K562 (cell line): Measurements from ENCODE around the gene HP1BP3. TPM values are rescaled to one million over a fixed set of nuclear protein-coding genes. Genes with fewer than 3 reads are reported as not detected.

ENCODE experiments used
- ATAC-seq: fragments of 200-7000 bp; cut with Tn5 transposase; 3 replicates; pipeline ENCODE4 v1.9.1; 2020; ENCODE audit warnings: moderate library complexity
- BruUV-seq: library from RNA; stranded (reverse); fragments of 400-500 nt; replicated peaks from 2 replicates; lab custom pipeline; 2021; lab: Mats Ljungman, UMichigan
- CTCF ChIA-PET: fragments of 300-600 bp; formaldehyde crosslinking; extraction: SDS; loops from one replicate; lab custom pipeline; 2021; ENCODE audit warnings: low intra/inter-chr PET ratio; lab: Yijun Ruan, JAX
- POLR2A ChIA-PET: fragments of 300-600, 350-650 bp; sonication (Branson Sonifier 250); formaldehyde crosslinking; extraction: SDS; loops from one replicate; lab custom pipeline; 2021; ENCODE audit warnings: antibody characterized with exemption, inconsistent platforms; lab: Yijun Ruan, JAX
- DNase-seq, 4 experiments: peaks; one replicate each; pipeline versions ENCODE4 v3.0.0 to v3.0.0-alpha.2; 2011 to 2018; ENCODE audit warnings: low spot score in 3 of 4, mixed read lengths in 3 of 4; ENCODE audit errors: extremely low read depth in 1 of 4
- FAIRE-seq: peaks from 2 replicates; lab custom pipeline; 2011; peaks lifted over from hg19 to GRCh38; lab: Jason Lieb, UNC
- H2AFZ ChIP-seq: 2 replicates; pipeline ENCODE4 v1.6.0; 2011; ENCODE audit warnings: low read depth, low read length, control low read depth, inconsistent platforms
- H3K27ac ChIP-seq: fragments of 200-600 bp; 3 replicates; pipeline ENCODE4 v1.8.0; 2011; ENCODE audit warnings: low read depth, mild to moderate bottlenecking, control low read depth, inconsistent platforms, low read length, moderate library complexity, mixed read lengths; ENCODE audit errors: extremely low read depth
- H3K27me3 ChIP-seq, 2 experiments: fragments of 300-600 bp in 1 of 2; 2 replicates in 1 of 2; 3 replicates in 1 of 2; pipeline versions ENCODE4 v1.6.0 to v1.8.0; 2011; ENCODE audit warnings: inconsistent platforms in 2 of 2, low read length in 2 of 2, mild to moderate bottlenecking in 1 of 2, mixed read lengths in 1 of 2, moderate library complexity in 1 of 2; ENCODE audit not compliant: control insufficient read depth in 2 of 2, insufficient read depth in 2 of 2
- H3K36me3 ChIP-seq: fragments of 300-600 bp; 3 replicates; pipeline ENCODE4 v1.8.0; 2011; ENCODE audit warnings: mild to moderate bottlenecking, low read length, inconsistent platforms; ENCODE audit not compliant: control insufficient read depth, insufficient read depth
- H3K4me1 ChIP-seq, 2 experiments: fragments of 200-600 bp in 1 of 2; replicated peaks in 1 of 2; 2 replicates in 1 of 2; 3 replicates in 1 of 2; pipeline versions ENCODE4 v1.5.1 to v1.8.0; 2011; ENCODE audit warnings: inconsistent platforms in 2 of 2, low read length in 2 of 2, mild to moderate bottlenecking in 1 of 2, mixed read lengths in 1 of 2, moderate library complexity in 1 of 2; ENCODE audit not compliant: control insufficient read depth in 2 of 2, insufficient read depth in 2 of 2
- H3K4me2 ChIP-seq: 2 replicates; pipeline ENCODE4 v1.6.1; 2011; ENCODE audit warnings: low read length, control low read depth, inconsistent platforms, mixed read lengths; ENCODE audit not compliant: insufficient read depth
- H3K4me3 ChIP-seq: fragments of 200-600 bp; sonication (generic), shearing (Covaris generic); 2 replicates; pipeline ENCODE4 v1.5.1; 2016; ENCODE audit warnings: control low read depth, inconsistent platforms
- H3K79me2 ChIP-seq: fragments of 200-600 bp; 3 replicates; pipeline ENCODE4 v1.8.0; 2011; ENCODE audit warnings: low read length, inconsistent platforms; ENCODE audit not compliant: control insufficient read depth, insufficient read depth
- H3K9ac ChIP-seq, 2 experiments: 2 replicates each; pipeline versions ENCODE4 v1.6.0 to v1.6.1; 2011; ENCODE audit warnings: low read depth in 2 of 2, low read length in 2 of 2, control low read depth in 1 of 2, inconsistent platforms in 1 of 2, mild to moderate bottlenecking in 1 of 2, mixed read lengths in 1 of 2; ENCODE audit not compliant: insufficient read depth in 1 of 2
- H3K9me1 ChIP-seq: one replicate; pipeline ENCODE4 v1.6.0; 2011; ENCODE audit warnings: inconsistent platforms, mild to moderate bottlenecking, low read length, moderate library complexity; ENCODE audit not compliant: control insufficient read depth, insufficient read depth
- H3K9me3 ChIP-seq: replicated peaks from 2 replicates; pipeline ENCODE4 v1.5.1; 2011; ENCODE audit warnings: low read depth, low read length, inconsistent platforms; ENCODE audit not compliant: control insufficient read depth, insufficient read depth
- H4K20me1 ChIP-seq: replicated peaks from 2 replicates; pipeline ENCODE4 v1.6.1; 2011; ENCODE audit warnings: low read length, inconsistent platforms, mixed read lengths; ENCODE audit not compliant: control insufficient read depth, insufficient read depth
- COPS2 ChIP-seq: fragments of 450-650 bp; conservative IDR thresholded peaks from 2 replicates; pipeline ENCODE4 v1.6.1; 2016; ENCODE audit warnings: mild to moderate bottlenecking, moderate library complexity
- FOXJ2 ChIP-seq: fragments of 200-800 bp; sonication (Bioruptor generic); IDR thresholded peaks from 2 replicates; pipeline ENCODE4 v1.6.1; 2016; ENCODE audit warnings: missing genetic modification characterization, missing compliant biosample characterization
- GTF2E2 ChIP-seq: fragments of 200-800 bp; sonication (Bioruptor generic); IDR thresholded peaks from 2 replicates; pipeline ENCODE4 v1.6.1; 2016; ENCODE audit warnings: missing genetic modification characterization, missing compliant biosample characterization
- HNRNPLL ChIP-seq: fragments of 200-400 bp; formaldehyde crosslinking; IDR thresholded peaks from 2 replicates; pipeline ENCODE4 v1.6.1; 2017; ENCODE audit warnings: low read length, low read depth, mild to moderate bottlenecking; ENCODE audit not compliant: poor library complexity, severe bottlenecking
- KLF1 ChIP-seq: fragments of 450-650 bp; IDR thresholded peaks from 2 replicates; pipeline ENCODE4 v1.6.1; 2016; ENCODE audit warnings: missing genetic modification characterization, missing compliant biosample characterization
- SAP30 ChIP-seq: fragments of 200-600 bp; sonication (generic); IDR thresholded peaks from 2 replicates; pipeline ENCODE4 v1.6.1; 2012; ENCODE audit warnings: borderline replicate concordance, low read depth, mild to moderate bottlenecking, moderate library complexity, low read length, control low read depth, inconsistent platforms; ENCODE audit not compliant: insufficient read depth, poor library complexity, severe bottlenecking
- WGBS: fragments of 100-300 bp; shearing (Covaris generic); methylation state at CpG from one replicate; pipeline ENCODE4 v1.1.6; 2016; ENCODE audit warnings: low coverage, mixed read lengths; ENCODE audit not compliant: insufficient coverage; ENCODE audit errors: missing lambda C conversion rate; 5-methylcytosine and 5-hydroxymethylcytosine counted together
- in situ Hi-C: fragments of 300-500 bp; cut with MboI; formaldehyde crosslinking; loops from 4 replicates; pipeline ENCODE4 v1.15.0; 2018; ENCODE audit warnings: inconsistent platforms, mixed read lengths
- intact Hi-C: fragments of 100-400 bp; cut with micrococcal nuclease; formaldehyde crosslinking; loops from 2 replicates; pipeline ENCODE4 v1.14.2; 2022
- polyA plus RNA-seq, 8 experiments: library from polyadenylated mRNA; depleted of rRNA in 4 of 8; stranded (reverse) in 5 of 8; unstranded in 3 of 8; fragments of >200 nt; fragmentation: Nextera tagmentation in 2 of 8; fragmentation: Illumina TruSeq in 1 of 8; extraction: Ambion mirVana in 2 of 8; extraction: Trizol in 1 of 8; gene quantifications; 2 replicates each; pipeline versions ENCODE4 v1.2.1 to v1.2.3, GENCODE V29; 2011 to 2014; ENCODE audit warnings: inconsistent platforms in 1 of 8, missing spikeins in 1 of 8
- total RNA-seq, 7 experiments: library from RNA; depleted of rRNA in 6 of 7; stranded (reverse); fragments of >200 nt in 6 of 7; fragmentation: Illumina TruSeq in 2 of 7; extraction: Trizol in 2 of 7; gene quantifications; 2 replicates each; pipeline versions ENCODE4 v1.2.1 to v1.2.3, GENCODE V29; 2011 to 2021; ENCODE audit warnings: low replicate concordance in 1 of 7
- TF ChIP-seq, protein P1 (sequence below): conservative IDR thresholded peaks from 2 replicates; pipeline ENCODE4 v1.6.1; 2011; ENCODE audit warnings: low read depth, mild to moderate bottlenecking, low read length; ENCODE audit not compliant: control insufficient read depth

HP1BP3 gene
- total and polyA plus RNA-seq, 9 of the 15 experiments (the other 6 are each of a cell fraction or from before 2014, with no cell fraction given) = 57.3 to 513 (median 240) TPM

DNA sequence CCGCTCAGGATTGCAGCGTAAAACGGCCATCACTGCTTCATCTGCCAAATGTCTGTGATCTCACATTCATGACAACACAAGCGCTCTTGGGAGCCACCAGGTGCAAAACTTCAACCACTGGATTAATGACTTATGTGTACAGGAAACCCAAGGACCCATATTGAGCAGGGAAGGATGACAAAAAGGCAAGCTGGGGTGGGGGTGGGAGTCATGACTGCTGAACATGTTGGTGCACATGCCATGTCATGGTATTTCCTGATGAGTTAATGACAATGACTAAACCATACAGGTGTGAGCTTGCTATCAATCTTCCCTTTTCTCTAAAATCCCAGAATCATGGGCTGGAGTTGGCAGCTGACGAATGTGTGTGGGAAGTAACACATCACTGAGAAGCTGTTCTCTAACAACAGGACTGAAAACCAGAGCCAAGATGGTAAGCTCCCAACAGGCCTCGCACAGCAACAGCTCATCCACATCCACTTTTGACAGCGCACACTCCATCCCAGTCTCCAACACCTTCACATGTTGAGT is 51.5 kb downstream of the HP1BP3 start:
- WGBS = 81% methylated on average over 7 of the region's 7 CpGs

More for the DNA sequence above, 51.5 kb downstream of the HP1BP3 start:
- BruUV-seq = no TSS peak
- peaks cover 38% of the 10 kb centered on the region; the same call in 2 of the 3 replicates for H3K36me3 ChIP-seq
- POLR2A ChIA-PET = no interaction called here
- no peak overlapping the region for H3K27ac ChIP-seq
- no peak overlapping the region for H3K4me2 ChIP-seq
- ATAC-seq = no peak
- H3K79me2 ChIP-seq = no peaks in the 10 kb centered on the region
- FAIRE-seq = no peak
- DNase-seq = no peak
- H3K9me1 ChIP-seq = peaks cover 8% of the 10 kb centered on the region
- no peaks in the 10 kb centered on the region for H3K9me3 ChIP-seq
- peaks cover 12 to 23% of the 10 kb centered on the region in 2 experiments for H3K4me1 ChIP-seq
- H2AFZ ChIP-seq = no peak overlapping the region
- TF ChIP-seq COPS2 = no peak
- no peak for TF ChIP-seq GTF2E2 (tag)
- no peak for TF ChIP-seq SAP30
- TF ChIP-seq FOXJ2 (tag) = no peak
- TF ChIP-seq KLF1 (tag) = no peak
- TF ChIP-seq, protein P1, sequence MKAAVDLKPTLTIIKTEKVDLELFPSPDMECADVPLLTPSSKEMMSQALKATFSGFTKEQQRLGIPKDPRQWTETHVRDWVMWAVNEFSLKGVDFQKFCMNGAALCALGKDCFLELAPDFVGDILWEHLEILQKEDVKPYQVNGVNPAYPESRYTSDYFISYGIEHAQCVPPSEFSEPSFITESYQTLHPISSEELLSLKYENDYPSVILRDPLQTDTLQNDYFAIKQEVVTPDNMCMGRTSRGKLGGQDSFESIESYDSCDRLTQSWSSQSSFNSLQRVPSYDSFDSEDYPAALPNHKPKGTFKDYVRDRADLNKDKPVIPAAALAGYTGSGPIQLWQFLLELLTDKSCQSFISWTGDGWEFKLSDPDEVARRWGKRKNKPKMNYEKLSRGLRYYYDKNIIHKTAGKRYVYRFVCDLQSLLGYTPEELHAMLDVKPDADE = no peak
- no peak for TF ChIP-seq HNRNPLL
- TF ChIP-seq, all 486 proteins: peak for 0
- peaks cover 0 to 6% of the 10 kb centered on the region in 2 experiments; a peak in 2 of 5 replicates for H3K27me3 ChIP-seq
- CTCF ChIA-PET = no interaction called here
- no peak overlapping the region for H3K9ac ChIP-seq
- no peak overlapping the region for H3K4me3 ChIP-seq
- in situ Hi-C loops (no loop called here), intact Hi-C loops (no loop called here)
- H4K20me1 ChIP-seq = 0 out of 2 replicates have a peak, but pooled peaks cover 8% of the 10 kb centered on the region
